Measurements from ENCODE around the gene PRCC.

The PRCC gene

GRCh38 chr1:156840898-156841279 is 73.6 kb downstream of the PRCC start:
- no peak for DNase-seq (ENCODE audit: low spot score)
- TF ChIP-seq CTCF (IDR thresholded peaks at IDR 0.05; ENCODE audit: borderline replicate concordance, control extremely low read depth, extremely low read depth, insufficient read depth, missing control alignments), result no peak
- in situ Hi-C loops (cut with MboI; ENCODE audit: low sequenced_read_pairs, unreplicated experiment), result loop anchor here (5.0 kb wide), 1 partner anchor 51 kb away; the partner anchor contains the start of gene PEAR1

DNA sequence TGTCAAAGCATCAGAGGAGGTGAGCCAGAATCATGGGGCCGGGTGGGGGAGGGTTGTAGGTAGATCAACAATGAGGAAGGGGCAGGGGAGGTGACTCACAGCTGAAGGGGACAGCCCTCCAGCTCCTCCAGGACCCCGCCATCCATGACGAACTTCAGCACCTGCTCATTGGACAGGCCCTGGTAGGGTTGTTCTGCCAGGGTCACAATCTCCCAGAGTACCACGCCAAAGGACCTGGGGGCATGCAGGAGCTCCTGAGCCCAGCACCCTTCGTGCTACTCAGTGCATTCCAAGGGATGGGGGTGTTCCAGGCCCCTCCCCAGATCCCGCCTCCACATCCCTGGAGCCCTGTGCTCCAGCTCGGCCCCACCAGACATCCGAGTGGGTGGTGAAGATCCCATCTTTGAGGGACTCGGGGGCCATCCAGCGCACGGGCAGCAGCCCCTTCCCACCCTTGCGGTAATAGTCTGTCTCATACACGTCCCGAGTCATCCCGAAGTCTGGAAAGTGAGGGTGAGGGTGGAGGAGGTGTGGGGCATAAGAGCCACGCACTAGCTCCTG is 74.0 kb downstream of the PRCC start:
- in situ Hi-C loops (cut with MboI; ENCODE audit: low sequenced_read_pairs, unreplicated experiment), result loop anchor here (5.0 kb wide), 1 partner anchor 51 kb away; the partner anchor contains the start of gene PEAR1
- TF ChIP-seq CTCF (IDR thresholded peaks at IDR 0.05; ENCODE audit: borderline replicate concordance, control extremely low read depth, extremely low read depth, insufficient read depth, missing control alignments), result no peak
- DNase-seq (ENCODE audit: low spot score), result peak; percentile 23

GRCh38 chr1:156842618-156843300 is 75.4 kb downstream of the PRCC start:
- TF ChIP-seq CTCF (IDR thresholded peaks at IDR 0.05; ENCODE audit: borderline replicate concordance, control extremely low read depth, extremely low read depth, insufficient read depth, missing control alignments), result no peak
- in situ Hi-C loops (cut with MboI; ENCODE audit: low sequenced_read_pairs, unreplicated experiment), result loop anchor here (5.0 kb wide), 1 partner anchor 50 kb away; the partner anchor contains the start of gene PEAR1

DNA sequence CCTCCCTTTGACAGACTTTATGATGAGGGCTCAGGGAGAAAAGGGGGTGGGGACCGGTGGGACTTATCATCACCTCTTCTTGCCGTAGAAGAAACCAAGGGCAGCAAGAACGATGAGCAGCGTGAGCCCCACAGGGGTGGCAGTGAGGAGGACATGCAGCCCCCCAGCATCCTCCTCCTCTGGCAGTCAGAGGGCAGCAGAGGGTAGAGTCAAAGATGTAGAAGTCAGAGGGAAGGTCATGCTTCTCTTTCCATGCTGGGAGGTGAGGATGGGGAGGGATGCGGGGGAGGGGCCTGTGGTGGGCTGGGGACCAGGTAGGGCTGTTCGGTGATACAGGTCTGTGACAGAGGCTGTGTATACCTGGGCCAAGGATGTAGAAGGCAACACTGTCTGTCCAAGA is 76.8 kb downstream of the PRCC start:
- in situ Hi-C loops (cut with MboI; ENCODE audit: low sequenced_read_pairs, unreplicated experiment), result loop anchor here (5.0 kb wide), 1 partner anchor 48 kb away; the partner anchor contains the start of gene PEAR1
- DNase-seq (ENCODE audit: low spot score), result no peak
- TF ChIP-seq CTCF (IDR thresholded peaks at IDR 0.05; ENCODE audit: borderline replicate concordance, control extremely low read depth, extremely low read depth, insufficient read depth, missing control alignments), result no peak

More at GRCh38 chr1:156842618-156843300, 75.4 kb downstream of the PRCC start:
- DNase-seq (ENCODE audit: low spot score), result no peak

DNA sequence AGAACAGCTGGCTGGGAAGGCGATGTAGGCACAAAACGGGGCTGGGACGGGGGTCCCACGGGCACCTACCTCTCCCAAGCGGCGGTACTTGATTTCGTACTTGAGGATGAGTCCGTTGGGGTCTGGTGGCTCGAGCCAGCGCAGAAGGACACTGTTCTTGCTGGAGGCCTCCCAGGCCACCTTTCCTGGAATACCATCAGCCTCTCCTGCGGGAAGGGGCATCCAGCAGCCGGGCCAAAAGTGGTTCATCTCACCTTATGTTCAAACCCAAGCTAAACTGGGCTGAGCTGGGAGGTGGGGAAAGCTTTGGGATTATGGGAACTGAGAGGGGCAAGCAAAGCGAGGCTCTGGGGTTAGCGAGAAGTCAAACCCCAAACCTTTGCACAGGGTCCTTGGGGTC is 77.3 kb downstream of the PRCC start:
- TF ChIP-seq CTCF (IDR thresholded peaks at IDR 0.05; ENCODE audit: borderline replicate concordance, control extremely low read depth, extremely low read depth, insufficient read depth, missing control alignments), result no peak
- in situ Hi-C loops (cut with MboI; ENCODE audit: low sequenced_read_pairs, unreplicated experiment), result loop anchor here (5.0 kb wide), 1 partner anchor 48 kb away; the partner anchor contains the start of gene PEAR1
- no peak for DNase-seq (ENCODE audit: low spot score)

- peak; percentile 42 for DNase-seq (ENCODE audit: low spot score)
- no peak for TF ChIP-seq CTCF (IDR thresholded peaks at IDR 0.05; ENCODE audit: borderline replicate concordance, control extremely low read depth, extremely low read depth, insufficient read depth, missing control alignments)
- in situ Hi-C loops (cut with MboI; ENCODE audit: low sequenced_read_pairs, unreplicated experiment), result no loop called here
These were observed 78.0 kb downstream of the PRCC start for GRCh38 chr1:156845055-156845952.
